GM18511 (cell line): Measurements from ENCODE around the gene TEX22.
A peak's percentile ranks its signal among the peaks of the same experiment; 100 is the strongest.

Experiments used
- ATAC-seq: cut with Tn5 transposase; IDR thresholded peaks from one replicate; pipeline ENCODE4 v1.9.1; 2021; ENCODE audit warnings: mild to moderate bottlenecking, moderate library complexity; ENCODE audit not compliant: unreplicated experiment

The TEX22 gene

DNA sequence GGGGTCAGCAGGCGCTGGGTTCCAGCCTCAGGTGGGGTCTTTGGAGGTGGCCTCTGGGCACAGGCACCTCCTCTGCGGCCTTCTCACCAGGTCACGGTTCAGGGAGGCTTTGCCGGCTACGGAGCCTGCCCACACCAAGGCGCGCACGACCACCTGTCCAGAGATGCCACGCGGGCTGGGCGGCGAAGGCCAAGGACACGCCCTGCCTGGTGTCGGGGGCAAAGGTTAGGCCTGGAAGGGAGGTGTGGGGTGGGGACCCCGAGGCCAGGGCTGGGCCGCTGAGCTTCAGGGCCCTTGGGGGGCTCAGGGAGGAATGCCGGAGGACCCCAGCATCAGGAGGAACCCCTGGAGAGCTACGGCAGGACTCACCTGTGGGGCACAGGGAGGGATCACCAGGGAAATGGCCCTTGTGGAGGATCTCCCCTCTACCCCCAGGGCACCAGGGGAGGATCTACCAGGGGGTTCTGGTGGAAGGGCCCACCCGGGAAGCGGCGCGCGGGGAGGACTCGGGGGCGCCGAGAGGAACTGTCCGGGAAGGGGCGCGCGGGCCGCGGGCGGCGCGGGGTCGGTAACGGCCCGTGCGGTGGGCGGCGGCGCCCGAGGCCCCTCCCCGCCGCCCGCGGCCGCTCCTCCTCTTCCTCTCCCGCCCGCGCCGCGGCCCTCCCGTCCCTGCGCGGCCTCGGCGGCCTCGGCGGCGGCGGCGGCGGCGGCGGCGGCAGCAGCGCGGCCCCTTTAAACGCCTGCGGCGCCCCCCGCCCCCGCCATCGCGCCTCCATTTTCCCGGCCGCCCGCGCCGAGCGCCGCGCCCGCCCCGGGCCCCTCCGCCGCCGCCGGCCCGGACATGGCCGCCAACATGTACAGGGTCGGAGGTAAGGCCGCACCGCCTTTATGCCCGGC lies 21.1 kb downstream of the TEX22 start, which contains the start of gene MTA1:
TSS of gene MTA1 (plus strand) at position 633 of the 897 bp plus-strand sequence. CDS start at position 842, 209 bp downstream.
- ATAC-seq: peak; percentile 61

DNA sequence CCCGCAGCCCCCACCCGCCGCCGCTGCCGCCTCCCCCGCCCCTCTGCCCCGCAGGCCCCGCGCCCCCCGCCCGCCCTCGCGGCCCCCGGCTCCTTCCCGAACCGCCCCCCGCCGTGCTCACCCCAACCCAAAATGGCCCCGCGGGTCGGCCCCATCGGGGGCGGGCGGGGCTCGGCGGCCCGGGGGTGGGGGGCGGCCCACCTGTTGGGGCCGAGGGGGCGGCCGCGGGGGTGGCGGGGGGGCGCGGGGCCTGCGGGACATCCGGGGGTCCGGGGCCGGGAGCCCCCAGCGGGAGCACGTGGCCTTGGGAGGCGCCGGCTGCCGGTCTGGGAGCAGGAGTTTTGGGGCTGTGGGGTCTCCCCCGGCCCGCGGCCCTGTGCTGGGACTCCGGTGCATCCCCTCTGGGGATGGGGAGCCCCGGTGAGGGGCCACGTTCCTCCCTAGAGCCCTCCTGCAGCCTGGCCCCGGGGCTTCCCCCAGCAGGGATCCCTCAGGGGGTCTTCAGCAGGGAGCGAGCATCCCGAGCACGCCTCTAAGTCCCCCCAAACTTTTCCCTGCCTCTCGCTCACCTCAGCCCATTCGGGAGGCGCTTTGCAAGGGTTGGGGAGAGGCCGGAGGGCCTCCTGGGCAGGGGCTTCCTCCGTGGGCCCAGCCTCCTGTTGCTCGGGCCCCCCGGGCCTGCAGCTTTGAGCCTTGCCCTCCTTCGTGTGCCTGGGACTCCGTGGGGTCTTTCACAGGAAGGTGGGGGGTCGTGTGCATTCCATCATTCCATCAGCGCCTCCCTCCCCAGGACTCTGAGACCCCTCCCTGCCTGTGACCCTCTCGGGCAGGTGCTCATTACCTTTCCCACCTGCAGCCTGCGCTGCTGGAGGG lies 22.0 kb downstream of the TEX22 start:
- ATAC-seq: peak; percentile 29

DNA sequence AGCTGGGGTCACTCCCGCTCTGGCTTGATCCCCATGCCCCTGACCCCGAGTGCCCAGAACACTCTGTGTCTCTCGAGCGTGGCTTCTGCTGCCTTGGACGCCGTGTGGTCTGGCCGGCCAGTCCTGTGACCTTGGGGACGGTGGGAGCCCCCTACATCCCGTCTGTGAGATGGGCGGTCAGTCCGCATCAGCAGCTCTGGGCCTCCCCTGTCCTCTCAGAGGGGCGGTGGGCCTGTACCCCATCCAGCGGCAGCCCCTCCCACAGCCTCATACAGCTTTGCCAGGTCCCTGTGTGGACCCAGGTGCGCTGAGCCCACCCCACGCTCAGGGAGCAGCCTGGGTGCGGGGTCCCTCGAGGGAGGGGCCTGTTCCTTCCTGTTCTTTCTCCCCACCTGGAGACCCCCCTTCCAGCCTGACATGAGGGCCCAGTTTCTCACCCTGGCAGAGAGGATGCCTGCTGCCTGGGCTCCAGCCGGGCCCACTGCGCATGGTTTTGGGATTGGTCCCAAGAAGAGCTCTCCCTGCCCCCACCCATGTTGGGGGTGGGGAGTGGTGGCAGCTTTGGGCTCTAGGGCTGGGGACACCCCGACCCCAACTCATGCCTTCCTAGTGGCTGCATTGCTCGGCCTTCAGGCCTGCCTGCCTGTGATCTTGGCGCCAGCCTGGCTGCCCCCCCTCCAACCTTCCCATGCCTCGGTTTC lies 22.8 kb downstream of the TEX22 start:
- ATAC-seq: no peak

DNA sequence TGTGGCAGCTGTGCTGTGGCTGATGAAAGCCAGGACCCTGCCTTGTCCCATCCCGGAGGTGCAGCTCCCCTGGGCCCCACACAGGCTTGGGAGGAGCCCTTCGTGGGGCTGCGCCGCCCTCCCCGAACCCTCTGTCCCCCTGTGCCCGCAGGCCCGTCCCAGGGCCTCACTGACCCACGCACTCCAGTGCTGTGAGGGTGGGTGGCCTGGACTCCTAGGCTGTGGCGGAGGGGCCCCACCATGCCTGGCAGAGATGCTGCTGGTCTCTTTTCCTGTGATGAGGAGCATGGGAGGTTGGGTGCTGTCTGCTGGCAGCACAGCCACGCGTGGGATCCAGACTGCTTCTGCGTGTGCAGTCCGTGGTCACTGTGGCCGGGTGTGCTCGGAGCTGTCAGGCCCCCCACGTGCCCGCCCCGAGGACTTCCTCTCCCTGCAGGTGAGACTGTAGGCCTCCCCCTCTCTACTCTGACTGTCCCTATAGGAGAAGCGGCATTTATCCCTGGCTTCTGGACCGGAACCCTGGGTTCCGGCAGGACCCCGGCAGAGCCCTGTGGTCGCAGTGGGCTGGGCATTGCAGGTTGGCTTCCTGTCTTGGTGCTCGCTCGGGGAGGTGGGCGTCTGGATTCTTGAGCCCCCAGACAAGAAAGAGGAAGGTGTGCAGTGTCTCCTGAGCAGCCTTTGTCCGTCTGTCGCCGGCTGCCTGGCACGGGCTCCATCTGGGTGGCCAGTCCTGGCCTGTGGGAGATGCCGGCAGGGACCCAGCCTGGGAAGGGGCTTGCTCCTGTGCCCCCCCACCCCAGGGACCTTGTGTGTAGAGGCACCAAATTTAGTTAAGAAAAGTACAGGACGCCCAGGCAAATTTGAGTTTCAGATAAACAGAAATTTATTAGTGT lies 23.6 kb downstream of the TEX22 start:
- no peak for ATAC-seq

DNA sequence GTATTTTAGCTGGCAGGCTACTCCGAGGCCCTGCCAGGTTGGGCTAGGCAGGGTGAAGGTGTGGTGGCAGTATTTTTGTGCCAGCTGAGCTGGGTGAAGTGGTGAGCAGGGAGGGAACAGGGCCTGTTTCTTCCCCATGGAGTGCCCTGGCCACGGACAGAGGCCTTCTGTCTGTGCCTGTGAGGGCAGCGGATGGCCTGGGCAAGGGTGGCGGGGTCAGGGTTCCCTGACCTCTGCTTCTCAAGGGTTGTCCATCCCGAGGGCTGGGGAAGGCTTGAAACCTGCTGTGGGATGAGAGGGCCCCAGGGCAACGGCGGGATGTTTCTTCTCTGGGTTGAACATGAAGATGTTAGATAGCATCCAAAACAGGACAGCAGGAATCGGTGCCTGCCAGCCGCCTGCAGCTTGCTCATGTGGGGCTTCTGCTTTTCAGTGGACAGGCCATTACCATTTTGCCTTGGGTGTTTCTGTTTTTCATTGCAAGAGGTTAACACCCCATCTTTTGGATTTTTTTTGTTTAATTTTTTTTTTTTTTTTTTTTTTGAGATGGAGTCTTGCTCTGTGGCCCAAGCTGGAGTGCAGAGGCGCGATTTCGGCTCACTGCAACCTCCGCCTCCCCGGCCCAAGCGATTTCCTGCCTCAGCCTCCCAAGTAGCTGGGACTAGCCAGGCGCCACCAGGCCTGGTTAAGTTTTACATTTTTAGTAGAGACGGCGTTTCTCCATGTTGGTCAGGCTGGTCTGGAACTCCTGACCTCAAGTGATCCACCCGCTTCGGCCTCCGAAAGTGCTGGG lies 24.6 kb downstream of the TEX22 start:
- ATAC-seq: no peak

DNA sequence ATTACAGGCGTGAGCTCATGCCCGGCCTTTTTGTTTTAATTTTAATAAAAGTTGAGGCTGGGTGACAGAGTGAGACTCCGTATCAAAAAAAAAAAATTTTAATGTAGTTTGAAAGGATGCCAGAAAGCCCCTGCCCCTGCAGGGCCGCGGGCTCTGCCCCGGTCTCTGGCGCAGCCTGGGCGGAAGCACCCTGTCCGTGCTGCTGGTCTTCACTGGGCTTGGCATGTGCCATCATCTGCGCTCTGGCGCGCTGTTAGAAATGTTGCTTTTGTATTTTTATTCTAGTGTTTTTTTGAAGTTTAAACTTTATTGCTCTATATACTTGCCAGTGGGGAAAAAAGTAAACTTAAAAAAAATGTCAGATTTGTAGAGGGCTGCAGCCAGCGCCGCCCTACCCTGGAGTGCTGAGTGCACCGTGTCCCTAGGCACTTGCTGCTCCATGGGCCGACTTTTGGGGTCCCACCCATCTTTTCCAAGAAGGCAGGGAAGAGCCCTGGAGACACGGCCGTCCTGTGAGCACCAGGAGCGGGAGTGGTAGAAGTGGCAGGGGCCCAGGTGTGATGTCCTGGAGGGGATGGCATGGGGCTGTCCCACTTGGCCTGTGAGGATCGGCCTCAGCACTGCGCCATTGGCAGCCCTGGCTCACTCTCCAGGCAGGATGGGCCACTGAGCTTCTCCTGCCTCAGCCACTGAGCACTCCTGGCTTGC lies 25.3 kb downstream of the TEX22 start:
- no peak for ATAC-seq

DNA sequence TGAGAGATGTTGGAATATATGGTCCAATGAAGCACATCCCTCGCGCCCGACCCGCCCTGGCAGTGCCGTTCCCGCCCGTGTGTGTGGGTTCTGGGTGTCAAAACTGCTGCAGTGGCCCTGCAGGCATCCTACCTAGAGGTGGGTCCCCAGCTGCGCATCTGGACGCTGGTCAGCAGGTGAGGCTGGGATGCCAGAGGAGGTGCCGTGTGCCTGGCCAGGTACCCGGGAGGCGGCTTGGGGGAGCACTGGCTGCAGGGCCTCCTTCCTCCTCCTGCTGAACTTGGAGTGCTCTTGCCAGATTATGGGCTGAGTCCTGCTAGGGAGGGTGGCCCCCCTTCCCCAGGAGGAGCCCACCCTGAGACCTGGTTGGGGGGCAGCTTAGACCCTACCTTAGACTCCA lies 26.5 kb downstream of the TEX22 start:
- no peak for ATAC-seq

DNA sequence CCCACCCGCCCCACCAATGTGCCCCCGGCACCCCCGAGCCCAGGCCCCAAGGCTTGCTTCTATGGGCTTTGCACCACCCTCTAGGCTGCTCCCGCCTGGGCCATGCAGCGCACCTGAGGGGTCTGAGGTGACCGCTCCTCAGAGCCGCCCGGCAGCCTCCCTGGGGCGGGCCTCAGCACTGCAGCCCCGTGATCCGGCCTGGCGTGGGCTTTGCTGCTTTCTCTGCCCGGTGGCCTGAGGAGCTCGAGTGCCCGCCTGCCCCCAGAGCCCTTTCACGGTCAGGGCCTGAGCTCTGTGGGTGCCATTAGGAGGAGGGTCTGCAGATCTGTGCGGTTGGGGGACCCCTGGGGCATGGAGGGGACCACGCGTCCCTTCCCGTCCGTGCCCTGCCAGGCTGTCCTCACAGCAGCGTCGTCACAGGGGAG lies 27.5 kb downstream of the TEX22 start:
- no peak for ATAC-seq

DNA sequence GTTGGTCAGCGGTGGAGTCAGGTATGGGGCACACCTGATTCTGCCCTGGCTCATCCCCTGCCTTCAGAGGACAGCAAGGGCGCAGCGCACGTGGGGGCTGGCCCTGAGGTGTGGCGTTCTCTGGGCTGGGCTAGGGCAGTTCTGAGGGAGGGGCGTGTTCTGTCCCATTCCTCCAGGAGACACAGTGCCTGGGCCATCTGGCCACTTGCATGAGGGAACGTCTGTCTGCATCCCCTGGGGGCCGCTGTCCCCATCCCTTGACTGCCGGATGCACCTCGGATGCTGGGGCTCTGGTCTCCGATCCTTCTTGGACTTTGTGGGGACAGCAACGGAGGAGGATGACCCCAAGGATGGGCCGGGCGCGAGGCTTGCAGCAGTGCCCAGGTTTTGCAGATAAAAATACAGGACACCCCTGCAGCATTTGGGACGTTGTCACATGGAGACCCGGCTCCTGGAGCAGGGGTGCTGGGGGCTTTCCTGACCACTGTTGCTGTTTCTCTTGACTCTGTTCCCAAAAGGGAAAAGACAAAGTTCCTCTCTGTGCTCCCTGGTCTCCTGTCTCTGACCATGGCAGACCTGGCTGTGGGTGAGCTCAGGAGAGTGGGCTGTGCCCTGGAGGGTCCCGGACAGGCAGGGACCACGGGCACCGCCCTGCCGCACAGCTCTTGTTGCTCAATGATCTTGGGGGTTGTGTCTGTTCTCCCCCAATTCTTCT lies 28.2 kb downstream of the TEX22 start:
- ATAC-seq: no peak

DNA sequence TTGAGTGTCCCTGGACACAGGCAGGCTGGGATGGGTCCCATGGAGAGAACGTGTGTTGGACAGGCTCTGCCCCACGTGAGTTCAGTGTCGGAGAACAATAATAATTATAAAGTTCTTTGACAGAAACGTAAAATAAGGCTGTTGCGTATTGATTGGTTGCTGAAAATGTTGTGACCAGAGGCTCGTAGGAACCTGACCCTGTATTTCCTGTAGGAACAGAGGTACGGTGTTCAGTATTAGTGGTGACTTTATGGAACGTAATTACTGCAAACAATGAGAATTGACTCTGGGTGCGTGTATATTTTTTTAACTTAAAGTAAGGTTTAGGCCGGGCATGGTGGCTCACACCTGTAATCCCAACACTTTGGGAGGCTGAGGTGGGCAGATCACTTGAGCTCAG lies 29.1 kb downstream of the TEX22 start:
- ATAC-seq: no peak

DNA sequence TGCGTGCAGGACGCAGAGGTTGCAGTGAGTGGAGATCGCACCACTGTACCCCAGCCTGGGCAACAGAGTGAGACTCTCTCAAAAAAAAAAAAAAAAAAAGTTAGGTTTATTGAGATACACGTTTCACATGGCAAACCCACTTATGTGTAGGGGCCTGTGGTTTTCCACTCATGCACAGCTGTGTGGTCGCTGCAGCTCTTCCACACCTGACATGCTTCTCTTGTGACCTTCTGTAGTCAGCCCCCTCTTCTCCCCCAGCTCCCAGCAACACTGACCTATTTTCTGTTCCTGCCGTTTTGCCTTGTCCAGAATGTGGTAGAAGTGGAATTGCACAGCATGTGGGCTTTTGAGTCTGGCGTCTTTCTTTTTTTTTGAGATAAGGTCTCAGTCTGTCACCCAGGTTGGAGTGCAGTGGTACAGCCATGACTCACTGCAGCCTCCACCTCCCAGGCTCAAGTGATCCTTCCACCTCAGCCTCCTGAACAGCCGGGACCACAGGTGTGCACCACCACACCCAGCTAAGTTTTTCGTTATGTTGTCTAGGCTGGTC lies 29.7 kb downstream of the TEX22 start:
- no peak for ATAC-seq

DNA sequence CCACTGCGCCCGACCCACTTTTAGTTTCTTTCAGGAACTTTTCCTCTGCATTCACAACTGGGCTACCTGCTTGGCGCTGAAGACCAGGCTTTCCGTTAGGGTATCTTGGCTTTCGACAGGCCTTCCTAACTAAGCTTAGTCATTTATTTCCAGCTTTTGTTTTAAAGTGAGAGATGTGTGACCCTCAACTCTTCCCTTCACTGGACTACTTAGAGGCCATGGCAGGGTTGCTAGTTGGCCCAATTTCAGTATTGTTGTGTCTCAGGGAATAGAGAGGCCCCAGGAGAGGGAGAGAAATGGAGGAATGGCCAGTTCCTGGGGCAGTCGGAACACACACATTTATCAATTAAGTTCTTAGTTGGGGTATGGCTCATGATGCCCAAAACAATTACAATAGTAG lies 31.7 kb downstream of the TEX22 start:
- ATAC-seq: no peak

DNA sequence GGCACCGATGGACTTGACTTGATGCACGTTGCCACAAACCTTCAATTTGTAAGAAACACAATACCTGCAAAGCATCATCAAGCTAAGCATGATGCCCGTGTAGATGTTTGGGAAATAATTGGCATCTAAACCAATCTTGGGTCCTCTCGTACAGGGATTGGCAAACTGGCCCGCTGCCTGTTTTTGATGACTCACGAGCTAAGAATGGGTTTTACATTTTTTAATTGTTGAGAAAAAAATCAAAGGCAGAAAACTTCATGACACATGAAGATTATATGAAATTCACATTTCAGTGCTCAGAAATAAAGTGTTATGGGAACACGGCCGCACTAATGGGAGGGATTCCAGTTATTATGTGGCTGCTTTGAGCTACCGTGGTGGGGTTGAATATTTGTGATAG lies 32.2 kb downstream of the TEX22 start:
- ATAC-seq: no peak

DNA sequence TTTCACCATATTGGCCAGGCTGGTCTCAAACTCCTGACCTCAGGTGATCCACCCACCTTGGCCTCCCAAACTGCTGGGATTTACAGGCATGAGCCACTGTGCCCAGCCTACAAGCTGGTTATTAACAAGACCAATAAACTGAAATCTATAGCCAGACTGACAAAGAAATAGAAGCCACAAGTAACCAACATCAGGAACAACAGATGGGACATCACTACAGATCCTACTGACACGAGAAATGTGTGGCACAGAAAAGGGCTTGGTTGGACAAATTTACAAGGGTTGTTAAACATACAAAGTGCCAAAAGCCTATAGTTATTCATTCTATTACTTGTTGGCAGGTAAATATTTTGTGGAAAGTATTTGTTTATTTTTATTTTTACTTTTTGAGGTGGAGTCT lies 32.9 kb downstream of the TEX22 start:
- ATAC-seq: no peak

DNA sequence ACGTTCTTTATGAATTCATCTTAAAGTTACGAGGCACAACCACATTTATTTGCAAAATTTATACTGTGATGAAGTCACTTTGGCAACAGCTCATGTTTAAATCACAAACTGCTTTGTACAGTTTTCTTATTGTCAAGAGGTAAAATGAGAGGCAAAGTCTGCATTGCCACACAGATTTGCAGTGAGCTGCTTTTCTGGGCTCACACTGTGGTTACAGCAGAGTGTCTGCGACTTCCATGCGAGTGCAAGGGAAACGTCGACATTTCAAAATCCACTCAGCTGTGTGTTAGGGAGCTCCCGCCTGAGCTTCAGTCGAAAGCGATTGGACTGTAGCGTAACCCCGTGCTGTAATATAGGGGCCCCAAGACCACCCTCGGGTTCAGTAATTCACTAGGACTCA lies 34.3 kb downstream of the TEX22 start:
- ATAC-seq: no peak

DNA sequence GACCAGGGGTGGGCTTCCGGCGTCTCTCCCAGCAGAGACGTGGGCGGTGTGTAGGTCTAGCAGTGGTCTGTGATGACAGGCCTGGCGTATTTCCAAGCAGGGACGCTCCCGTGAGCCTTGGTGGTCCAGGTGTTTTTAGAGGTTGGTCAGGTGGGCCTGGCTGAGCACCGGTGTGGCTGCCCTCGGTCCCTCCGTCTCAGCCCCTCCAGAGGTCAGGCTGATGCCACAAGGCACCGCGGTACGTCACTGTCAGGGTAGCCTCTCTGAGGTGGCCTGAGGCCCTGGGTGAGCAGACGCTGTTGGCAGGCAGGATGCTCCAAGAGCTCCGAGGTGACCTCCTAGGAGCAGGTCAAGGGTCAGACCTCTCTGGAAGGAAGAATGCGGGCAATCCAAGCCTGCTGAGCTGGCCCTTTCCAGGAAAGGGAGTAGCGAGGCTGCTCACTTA lies 34.8 kb downstream of the TEX22 start:
- no peak for ATAC-seq

DNA sequence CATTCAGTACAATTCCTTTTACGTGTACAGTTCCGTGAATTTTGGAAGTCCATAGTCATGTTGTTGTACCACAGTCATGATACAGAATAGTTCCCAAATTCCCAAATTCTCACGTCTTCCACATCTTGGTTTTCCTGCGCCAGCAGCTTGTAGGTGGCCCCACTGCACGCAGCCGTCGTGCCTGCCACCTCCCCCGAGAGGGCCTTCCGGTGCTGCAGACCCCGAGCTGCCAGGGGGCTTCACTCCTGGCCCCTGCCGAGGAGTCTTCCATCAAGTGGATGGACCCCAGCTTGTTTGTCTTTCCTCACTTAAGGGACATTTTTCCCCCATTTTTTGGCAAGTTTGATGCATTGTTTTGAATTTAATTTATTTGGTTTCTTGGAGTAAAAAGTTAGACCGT lies 38.1 kb downstream of the TEX22 start:
- ATAC-seq: no peak
